Measurements from ENCODE around the gene SV2A. TPM values are rescaled to one million over a fixed set of nuclear protein-coding genes. Genes with fewer than 3 reads are reported as not detected.
"Not testable (repeated sequence)": the region's sequence is repeated elsewhere in the genome, so short reads cannot be mapped to it uniquely, and the experiment has no call there.

Gene SV2A
- total RNA-seq, 1 experiment from 2014 or later = 47.1 TPM

DNA sequence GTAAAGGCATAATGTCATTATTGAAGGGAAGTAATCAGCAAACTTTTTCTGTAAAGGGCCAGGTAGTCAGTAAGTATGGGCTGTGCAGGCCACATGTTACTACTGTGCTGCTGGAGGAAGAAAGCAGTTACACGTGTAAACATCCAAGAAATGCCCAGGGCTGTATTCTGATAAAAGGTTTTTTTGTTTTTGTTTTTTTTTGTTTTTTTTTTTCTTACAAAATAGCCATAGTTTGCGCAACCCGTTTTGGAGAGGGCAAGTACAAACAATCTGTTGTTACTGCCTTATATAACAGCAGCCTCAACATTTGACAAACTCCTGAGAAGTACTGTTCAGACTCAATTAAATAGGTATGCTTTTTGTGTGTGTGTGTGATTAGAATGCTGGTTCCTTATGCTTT, 45.7 kb upstream of the SV2A start:
- CTCF ChIA-PET = interaction anchor here (1.0 to 1.6 kb wide), 3 partner anchors 87 to 224 kb away, joined by 4 to 8 read pairs (median 6); no protein-coding TSS in a partner anchor

GRCh38 chr1:149962736-149963135, 45.1 kb upstream of the SV2A start:
- H3K4me1 Mint-ChIP-seq = no peaks in the 10 kb centered on the region
- H3K9me3 Mint-ChIP-seq = peaks cover 15% of the 10 kb centered on the region
- ATAC-seq (no peak), DNase-seq (ENCODE audit: low spot score) (no peak)
- peak overlapping the region; percentile 28; the same call in 1 of the 2 replicates for H3K27ac Mint-ChIP-seq
- no peak overlapping the region for H3K4me3 Mint-ChIP-seq
- H3K36me3 Mint-ChIP-seq = peaks cover 63% of the 10 kb centered on the region
- ChIA-PET POLR2A (no interaction called here), CTCF (interaction anchor here (0.9 to 1.6 kb wide), 6 partner anchors 20 to 224 kb away, joined by 3 to 10 read pairs (median 4); no protein-coding TSS in a partner anchor)
- TF ChIP-seq CREB1 (CRISPR knock-in tag; IDR thresholded peaks at IDR 0.05) (no peak), NFATC4 (CRISPR knock-in tag; IDR thresholded peaks at IDR 0.05) (no peak), GABPB1 (CRISPR knock-in tag; IDR thresholded peaks at IDR 0.05) (no peak), CBFB (CRISPR knock-in tag; IDR thresholded peaks at IDR 0.05; ENCODE audit: low read depth) (no peak), ZNF423 (CRISPR knock-in tag; IDR thresholded peaks at IDR 0.05) (no peak), PRRX2 (CRISPR knock-in tag; IDR thresholded peaks at IDR 0.05) (no peak), ZNF121 (CRISPR knock-in tag; IDR thresholded peaks at IDR 0.05) (no peak)
- TF ChIP-seq, protein P1, sequence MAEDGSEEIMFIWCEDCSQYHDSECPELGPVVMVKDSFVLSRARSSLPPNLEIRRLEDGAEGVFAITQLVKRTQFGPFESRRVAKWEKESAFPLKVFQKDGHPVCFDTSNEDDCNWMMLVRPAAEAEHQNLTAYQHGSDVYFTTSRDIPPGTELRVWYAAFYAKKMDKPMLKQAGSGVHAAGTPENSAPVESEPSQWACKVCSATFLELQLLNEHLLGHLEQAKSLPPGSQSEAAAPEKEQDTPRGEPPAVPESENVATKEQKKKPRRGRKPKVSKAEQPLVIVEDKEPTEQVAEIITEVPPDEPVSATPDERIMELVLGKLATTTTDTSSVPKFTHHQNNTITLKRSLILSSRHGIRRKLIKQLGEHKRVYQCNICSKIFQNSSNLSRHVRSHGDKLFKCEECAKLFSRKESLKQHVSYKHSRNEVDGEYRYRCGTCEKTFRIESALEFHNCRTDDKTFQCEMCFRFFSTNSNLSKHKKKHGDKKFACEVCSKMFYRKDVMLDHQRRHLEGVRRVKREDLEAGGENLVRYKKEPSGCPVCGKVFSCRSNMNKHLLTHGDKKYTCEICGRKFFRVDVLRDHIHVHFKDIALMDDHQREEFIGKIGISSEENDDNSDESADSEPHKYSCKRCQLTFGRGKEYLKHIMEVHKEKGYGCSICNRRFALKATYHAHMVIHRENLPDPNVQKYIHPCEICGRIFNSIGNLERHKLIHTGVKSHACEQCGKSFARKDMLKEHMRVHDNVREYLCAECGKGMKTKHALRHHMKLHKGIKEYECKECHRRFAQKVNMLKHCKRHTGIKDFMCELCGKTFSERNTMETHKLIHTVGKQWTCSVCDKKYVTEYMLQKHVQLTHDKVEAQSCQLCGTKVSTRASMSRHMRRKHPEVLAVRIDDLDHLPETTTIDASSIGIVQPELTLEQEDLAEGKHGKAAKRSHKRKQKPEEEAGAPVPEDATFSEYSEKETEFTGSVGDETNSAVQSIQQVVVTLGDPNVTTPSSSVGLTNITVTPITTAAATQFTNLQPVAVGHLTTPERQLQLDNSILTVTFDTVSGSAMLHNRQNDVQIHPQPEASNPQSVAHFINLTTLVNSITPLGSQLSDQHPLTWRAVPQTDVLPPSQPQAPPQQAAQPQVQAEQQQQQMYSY (CRISPR knock-in tag; IDR thresholded peaks at IDR 0.05) = no peak
- H3K27me3 Mint-ChIP-seq (ENCODE audit: low read depth) = no peaks in the 10 kb centered on the region

More for the DNA sequence above, 45.7 kb upstream of the SV2A start:
- H3K27ac Mint-ChIP-seq = no peak overlapping the region; the same call in 1 of the 2 replicates
- ATAC-seq (no peak), DNase-seq (ENCODE audit: low spot score) (no peak)
- POLR2A ChIA-PET = no interaction called here
- no peak overlapping the region for H3K4me3 Mint-ChIP-seq
- no peaks in the 10 kb centered on the region for H3K4me1 Mint-ChIP-seq
- TF ChIP-seq E2F4 (CRISPR knock-in tag; IDR thresholded peaks at IDR 0.05; ENCODE audit: borderline replicate concordance, low read depth) (no peak), IRF2 (CRISPR knock-in tag; IDR thresholded peaks at IDR 0.05; ENCODE audit: borderline replicate concordance, low read depth) (no peak), MXD4 (CRISPR knock-in tag; IDR thresholded peaks at IDR 0.05; ENCODE audit: borderline replicate concordance) (no peak), ZNF263 (CRISPR knock-in tag; IDR thresholded peaks at IDR 0.05; ENCODE audit: low read depth) (no peak), NR1H2 (CRISPR knock-in tag; IDR thresholded peaks at IDR 0.05) (no peak), RORB (CRISPR knock-in tag; IDR thresholded peaks at IDR 0.05) (no peak), ZNF512 (CRISPR knock-in tag; IDR thresholded peaks at IDR 0.05; ENCODE audit: borderline replicate concordance) (no peak)
- H3K27me3 Mint-ChIP-seq (ENCODE audit: low read depth) = no peaks in the 10 kb centered on the region
- peaks cover 60% of the 10 kb centered on the region for H3K36me3 Mint-ChIP-seq
- H3K9me3 Mint-ChIP-seq = peaks cover 11% of the 10 kb centered on the region

DNA sequence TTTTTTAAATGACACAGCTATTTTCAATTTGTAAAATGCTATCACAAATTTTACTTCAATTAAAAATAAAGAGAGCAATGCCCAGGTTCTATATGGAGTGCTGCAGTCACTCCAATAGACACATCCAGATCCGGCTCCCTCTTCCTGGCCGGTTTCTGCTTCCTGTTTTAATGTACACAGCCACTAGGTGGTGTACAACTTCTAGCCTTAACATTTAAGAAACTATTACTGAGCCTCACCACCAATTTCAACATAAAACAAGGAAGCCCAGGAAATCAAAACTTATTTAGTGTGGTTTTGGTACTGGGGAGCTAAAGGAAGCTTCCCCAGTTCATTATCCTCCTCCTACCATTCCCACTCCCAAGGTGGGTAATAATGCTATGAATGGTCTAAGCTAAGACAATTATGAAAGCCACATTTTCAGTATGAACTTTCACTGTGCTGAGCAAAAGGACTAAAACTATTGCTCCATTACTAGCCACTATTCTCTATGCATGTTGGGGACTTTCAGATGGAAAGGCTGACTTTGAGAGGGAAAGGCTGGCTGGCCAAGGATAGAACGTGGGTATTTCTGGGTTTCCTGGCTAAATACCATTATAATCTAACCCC, 44.5 kb upstream of the SV2A start:
- no peaks in the 10 kb centered on the region for H3K27me3 Mint-ChIP-seq (ENCODE audit: low read depth)
- H3K4me3 Mint-ChIP-seq = no peak overlapping the region
- peaks cover 19% of the 10 kb centered on the region for H3K9me3 Mint-ChIP-seq
- ChIA-PET POLR2A (no interaction called here), CTCF (interaction anchor here (0.5 to 1.9 kb wide), 8 partner anchors 20 to 568 kb away, joined by 3 to 10 read pairs (median 4); no protein-coding TSS in a partner anchor)
- H3K4me1 Mint-ChIP-seq = no peaks in the 10 kb centered on the region
- DNase-seq (ENCODE audit: low spot score) (peak; percentile 29), ATAC-seq (peak; percentile 73)
- H3K36me3 Mint-ChIP-seq = peaks cover 67% of the 10 kb centered on the region
- TF ChIP-seq, protein P2, sequence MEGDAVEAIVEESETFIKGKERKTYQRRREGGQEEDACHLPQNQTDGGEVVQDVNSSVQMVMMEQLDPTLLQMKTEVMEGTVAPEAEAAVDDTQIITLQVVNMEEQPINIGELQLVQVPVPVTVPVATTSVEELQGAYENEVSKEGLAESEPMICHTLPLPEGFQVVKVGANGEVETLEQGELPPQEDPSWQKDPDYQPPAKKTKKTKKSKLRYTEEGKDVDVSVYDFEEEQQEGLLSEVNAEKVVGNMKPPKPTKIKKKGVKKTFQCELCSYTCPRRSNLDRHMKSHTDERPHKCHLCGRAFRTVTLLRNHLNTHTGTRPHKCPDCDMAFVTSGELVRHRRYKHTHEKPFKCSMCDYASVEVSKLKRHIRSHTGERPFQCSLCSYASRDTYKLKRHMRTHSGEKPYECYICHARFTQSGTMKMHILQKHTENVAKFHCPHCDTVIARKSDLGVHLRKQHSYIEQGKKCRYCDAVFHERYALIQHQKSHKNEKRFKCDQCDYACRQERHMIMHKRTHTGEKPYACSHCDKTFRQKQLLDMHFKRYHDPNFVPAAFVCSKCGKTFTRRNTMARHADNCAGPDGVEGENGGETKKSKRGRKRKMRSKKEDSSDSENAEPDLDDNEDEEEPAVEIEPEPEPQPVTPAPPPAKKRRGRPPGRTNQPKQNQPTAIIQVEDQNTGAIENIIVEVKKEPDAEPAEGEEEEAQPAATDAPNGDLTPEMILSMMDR (IDR thresholded peaks at IDR 0.05) = peak; percentile 56
- TF ChIP-seq, protein P1 (CRISPR knock-in tag; IDR thresholded peaks at IDR 0.05) = no peak
- no peak overlapping the region for H3K27ac Mint-ChIP-seq

DNA sequence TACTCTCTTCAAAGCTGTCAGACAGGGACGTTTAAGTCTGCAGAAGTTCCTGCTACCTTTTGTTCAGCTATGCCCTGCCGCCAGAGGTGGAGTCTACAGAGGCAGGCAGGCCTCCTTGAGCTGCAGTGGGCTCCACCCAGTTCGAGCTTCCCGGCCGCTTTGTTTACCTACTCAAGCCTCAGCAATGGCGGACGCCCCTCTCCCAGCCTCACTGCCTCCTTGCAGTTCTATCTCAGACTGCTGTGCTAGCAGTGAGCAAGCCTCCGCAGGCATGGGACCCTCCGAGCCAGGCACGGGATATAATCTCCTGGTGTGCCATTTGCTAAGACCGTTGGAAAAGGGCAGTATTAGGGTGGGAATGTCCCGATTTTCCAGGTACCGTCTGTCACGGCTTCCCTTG, 39.9 kb upstream of the SV2A start:
- CTCF ChIA-PET; H3K4me3 Mint-ChIP-seq; ATAC-seq; H3K27ac Mint-ChIP-seq; POLR2A ChIA-PET; DNase-seq (ENCODE audit: low spot score); H3K27me3 Mint-ChIP-seq (ENCODE audit: low read depth); H3K4me1 Mint-ChIP-seq: not testable (repeated sequence)
- H3K36me3 Mint-ChIP-seq = peaks cover 85% of the 10 kb centered on the region
- H3K9me3 Mint-ChIP-seq = peaks cover 38% of the 10 kb centered on the region
